PC-9 (cell line): ENCODE data around the gene RAI2. TPM values are rescaled to one million over a fixed set of nuclear protein-coding genes. Genes with fewer than 3 reads are reported as not detected.

Experiments
- BruUV-seq: library from RNA; stranded (reverse); fragments of 400-500 nt; replicated peaks from 2 replicates; lab custom pipeline; 2021; lab: Mats Ljungman, UMichigan
- CTCF ChIA-PET: fragments of 300-600 bp; sonication (Branson Sonifier 250); formaldehyde crosslinking; loops from one replicate; lab custom pipeline; 2022; ENCODE audit warnings: antibody characterized with exemption; lab: Charles Lee
- POLR2A ChIA-PET: fragments of 300-600 bp; sonication (Branson Sonifier 250); formaldehyde crosslinking; loops from one replicate; lab custom pipeline; 2022; ENCODE audit warnings: antibody characterized with exemption; ENCODE audit not compliant: unreplicated experiment; lab: Charles Lee
- DNase-seq, 2 experiments: peaks; one replicate each; pipeline versions ENCODE4 v3.0.0 to v3.0.0-alpha.2; 2015 to 2022; ENCODE audit warnings: mixed read lengths in 1 of 2
- H2AFZ ChIP-seq: fragments of 200-600 bp; sonication (generic); 2 replicates; pipeline ENCODE4 v1.8.1; 2017; ENCODE audit warnings: antibody characterized with exemption
- H3F3A ChIP-seq: fragments of 200-600 bp; sonication (generic); 2 replicates; pipeline ENCODE4 v1.8.1; 2017; ENCODE audit warnings: antibody characterized with exemption, mild to moderate bottlenecking, low read depth; ENCODE audit not compliant: insufficient read depth
- H3K27ac ChIP-seq: fragments of 200-600 bp; sonication (generic); 2 replicates; pipeline ENCODE4 v1.6.1; 2016; ENCODE audit warnings: mixed run types
- H3K27me3 ChIP-seq: fragments of 200-600 bp; sonication (generic); 2 replicates; pipeline ENCODE4 v1.6.1; 2016; ENCODE audit warnings: low read depth, mixed run types; ENCODE audit not compliant: insufficient read depth
- H3K36me3 ChIP-seq: fragments of 200-600 bp; sonication (generic); 2 replicates; pipeline ENCODE4 v1.6.1; 2016; ENCODE audit warnings: low read depth, mixed run types
- H3K4me1 ChIP-seq: fragments of 200-600 bp; sonication (generic); replicated peaks from 2 replicates; pipeline ENCODE4 v1.6.1; 2016; ENCODE audit warnings: mixed run types; ENCODE audit not compliant: insufficient read depth
- H3K4me2 ChIP-seq: fragments of 200-600 bp; sonication (generic); 2 replicates; pipeline ENCODE4 v1.6.1; 2017; ENCODE audit warnings: mixed run types
- H3K4me3 ChIP-seq: fragments of 200-600 bp; sonication (generic); 2 replicates; pipeline ENCODE4 v1.6.1; 2016; ENCODE audit warnings: mixed run types
- H3K79me2 ChIP-seq: fragments of 200-600 bp; sonication (generic); 2 replicates; pipeline ENCODE4 v1.6.1; 2017; ENCODE audit warnings: low read depth, mixed run types
- H3K9me2 ChIP-seq: fragments of 200-600 bp; sonication (generic); 2 replicates; pipeline ENCODE4 v1.8.1; 2017; ENCODE audit warnings: mild to moderate bottlenecking; ENCODE audit not compliant: insufficient read depth
- H3K9me3 ChIP-seq: fragments of 200-600 bp; sonication (generic); 2 replicates; pipeline ENCODE4 v1.8.1; 2016; ENCODE audit warnings: low read depth; ENCODE audit not compliant: insufficient read depth
- H4K20me1 ChIP-seq: fragments of 200-600 bp; sonication (generic); 2 replicates; pipeline ENCODE4 v1.8.1; 2017; ENCODE audit not compliant: insufficient read depth
- EZH2 ChIP-seq: fragments of 200-600 bp; sonication (generic); IDR thresholded peaks from 2 replicates; pipeline ENCODE4 v1.8.0; 2017; ENCODE audit warnings: antibody characterized with exemption, low read depth
- intact Hi-C: fragments of 100-400 bp; cut with micrococcal nuclease; formaldehyde crosslinking; loops from one replicate; pipeline ENCODE4 v1.10.0; 2022; ENCODE audit not compliant: unreplicated experiment
- total RNA-seq: library from RNA; stranded (reverse); gene quantifications from 2 replicates; pipeline ENCODE4 v1.2.3, GENCODE V29; 2021
- TF ChIP-seq, protein P1 (sequence below): fragments of 200-600 bp; sonication (generic); conservative IDR thresholded peaks from 2 replicates; pipeline ENCODE4 v1.6.1; 2017; ENCODE audit warnings: mixed run types, antibody characterized with exemption, mild to moderate bottlenecking, moderate library complexity

Gene RAI2
- total RNA-seq, 1 experiment from 2014 or later: not detected

DNA sequence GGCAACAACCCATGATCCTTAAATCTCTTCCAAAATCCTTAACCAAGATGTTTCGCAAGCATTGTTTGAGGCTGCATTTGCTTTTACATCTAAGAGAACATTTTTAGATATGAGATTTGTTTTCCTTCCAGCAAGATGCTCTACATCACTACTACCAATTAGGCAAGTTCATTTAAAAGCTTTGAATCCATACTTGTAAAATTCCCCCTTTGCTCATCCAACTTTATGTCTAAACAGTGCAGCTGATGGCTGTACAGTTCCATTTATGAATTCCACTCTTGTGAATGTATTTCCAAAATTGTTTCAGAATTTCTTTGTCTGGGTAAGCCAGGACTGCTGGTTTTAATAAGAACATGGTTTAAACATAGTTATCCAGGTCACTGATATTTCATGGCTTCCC, 31.5 kb downstream of the RAI2 start:
- no peaks in the 10 kb centered on the region for H4K20me1 ChIP-seq
- H3K4me3 ChIP-seq: no peak overlapping the region
- intact Hi-C loops: no loop called here
- no peaks in the 10 kb centered on the region for H3F3A ChIP-seq
- no peak overlapping the region for H2AFZ ChIP-seq
- no peak for DNase-seq
- no TSS peak for BruUV-seq
- no peaks in the 10 kb centered on the region for H3K9me2 ChIP-seq
- no peak for TF ChIP-seq EZH2
- no peaks in the 10 kb centered on the region for H3K9me3 ChIP-seq
- no peak overlapping the region for H3K4me2 ChIP-seq
- no peak overlapping the region for H3K27ac ChIP-seq
- H3K4me1 ChIP-seq: no peaks in the 10 kb centered on the region
- H3K36me3 ChIP-seq: no peaks in the 10 kb centered on the region
- peaks cover 31% of the 10 kb centered on the region for H3K27me3 ChIP-seq
- no peaks in the 10 kb centered on the region for H3K79me2 ChIP-seq
- ChIA-PET POLR2A (no interaction called here), CTCF (no interaction called here)

DNA sequence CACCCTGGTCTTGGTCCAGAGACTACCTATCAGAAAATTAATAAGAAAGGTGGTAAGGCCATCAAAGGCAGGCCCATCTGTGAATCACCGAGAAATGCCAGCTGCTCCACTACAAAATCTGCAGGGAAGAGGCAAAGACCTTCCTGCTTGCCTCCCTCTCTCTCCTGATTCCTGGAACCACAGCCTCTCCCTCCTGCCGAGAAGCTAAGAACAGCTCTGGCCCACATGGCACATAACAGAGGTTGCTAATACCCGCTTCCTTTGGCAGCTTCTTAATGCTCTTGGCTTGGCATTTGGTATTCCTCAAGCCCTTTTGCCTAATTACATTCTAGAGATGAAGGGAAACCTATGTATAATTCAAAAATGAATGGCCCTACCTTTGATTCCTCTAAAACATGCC, 32.9 kb downstream of the RAI2 start:
- ChIA-PET CTCF (no interaction called here), POLR2A (no interaction called here)
- intact Hi-C loops: no loop called here
- H3K9me3 ChIP-seq: no peaks in the 10 kb centered on the region
- H2AFZ ChIP-seq: no peak overlapping the region
- BruUV-seq: no TSS peak
- no peaks in the 10 kb centered on the region for H3K36me3 ChIP-seq
- H3K4me1 ChIP-seq: no peaks in the 10 kb centered on the region
- TF ChIP-seq EZH2: no peak
- H3K27ac ChIP-seq: no peak overlapping the region
- H3K4me3 ChIP-seq: no peak overlapping the region
- no peaks in the 10 kb centered on the region for H4K20me1 ChIP-seq
- peaks cover 19% of the 10 kb centered on the region for H3K27me3 ChIP-seq
- H3F3A ChIP-seq: no peaks in the 10 kb centered on the region
- DNase-seq: no peak
- no peaks in the 10 kb centered on the region for H3K9me2 ChIP-seq
- no peaks in the 10 kb centered on the region for H3K79me2 ChIP-seq
- no peak overlapping the region for H3K4me2 ChIP-seq

DNA sequence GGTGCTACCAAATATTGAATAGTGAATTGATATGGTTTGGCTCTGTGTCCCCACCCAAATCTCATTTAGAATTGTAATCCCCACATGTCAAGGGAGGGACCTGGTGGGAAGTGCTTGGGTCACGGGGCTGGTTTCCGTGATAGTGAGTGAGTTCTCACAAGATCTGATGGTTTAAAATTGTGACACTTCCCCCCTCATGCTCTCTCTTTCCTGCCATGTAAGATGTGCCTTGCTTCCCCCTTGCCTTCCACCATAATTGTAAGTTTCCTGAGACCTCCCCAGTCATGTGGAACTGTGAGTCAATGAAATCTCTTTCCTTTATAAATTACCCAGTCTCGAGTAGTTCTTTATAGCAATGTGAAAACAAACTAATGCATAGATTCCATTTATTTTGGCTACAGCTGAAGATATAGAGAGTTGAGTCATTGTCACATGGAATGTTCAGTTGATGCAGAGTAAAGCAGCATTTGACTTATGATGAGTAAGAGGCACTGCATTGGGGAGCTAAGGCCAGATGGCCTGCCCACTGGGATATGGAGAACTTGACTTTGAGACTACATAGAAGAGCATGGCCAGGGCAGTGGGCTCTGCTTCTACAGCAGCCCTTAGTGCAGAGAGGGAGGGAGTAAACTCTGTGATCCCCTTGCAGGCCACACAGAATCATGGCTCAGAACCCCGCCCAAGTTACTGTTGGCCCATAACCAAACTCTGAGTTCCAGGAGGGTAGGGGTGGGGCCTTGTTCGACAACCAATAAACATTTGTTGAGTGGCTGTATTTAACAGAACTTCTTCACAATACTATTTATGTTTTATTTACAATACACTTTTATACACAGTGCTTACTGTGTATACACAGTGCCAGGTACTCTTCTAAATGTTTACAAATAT, 34.2 kb downstream of the RAI2 start:
- no peak overlapping the region for H2AFZ ChIP-seq
- H3F3A ChIP-seq: no peaks in the 10 kb centered on the region
- intact Hi-C loops: no loop called here
- CTCF ChIA-PET: no interaction called here
- no peak overlapping the region for H3K4me2 ChIP-seq
- H3K9me2 ChIP-seq: no peaks in the 10 kb centered on the region
- no peaks in the 10 kb centered on the region for H3K79me2 ChIP-seq
- H3K27me3 ChIP-seq: peaks cover 18% of the 10 kb centered on the region
- BruUV-seq: no TSS peak
- H3K36me3 ChIP-seq: no peaks in the 10 kb centered on the region
- no peaks in the 10 kb centered on the region for H3K9me3 ChIP-seq
- POLR2A ChIA-PET: no interaction called here
- no peak overlapping the region for H3K4me3 ChIP-seq
- H4K20me1 ChIP-seq: no peaks in the 10 kb centered on the region
- TF ChIP-seq, protein P1, sequence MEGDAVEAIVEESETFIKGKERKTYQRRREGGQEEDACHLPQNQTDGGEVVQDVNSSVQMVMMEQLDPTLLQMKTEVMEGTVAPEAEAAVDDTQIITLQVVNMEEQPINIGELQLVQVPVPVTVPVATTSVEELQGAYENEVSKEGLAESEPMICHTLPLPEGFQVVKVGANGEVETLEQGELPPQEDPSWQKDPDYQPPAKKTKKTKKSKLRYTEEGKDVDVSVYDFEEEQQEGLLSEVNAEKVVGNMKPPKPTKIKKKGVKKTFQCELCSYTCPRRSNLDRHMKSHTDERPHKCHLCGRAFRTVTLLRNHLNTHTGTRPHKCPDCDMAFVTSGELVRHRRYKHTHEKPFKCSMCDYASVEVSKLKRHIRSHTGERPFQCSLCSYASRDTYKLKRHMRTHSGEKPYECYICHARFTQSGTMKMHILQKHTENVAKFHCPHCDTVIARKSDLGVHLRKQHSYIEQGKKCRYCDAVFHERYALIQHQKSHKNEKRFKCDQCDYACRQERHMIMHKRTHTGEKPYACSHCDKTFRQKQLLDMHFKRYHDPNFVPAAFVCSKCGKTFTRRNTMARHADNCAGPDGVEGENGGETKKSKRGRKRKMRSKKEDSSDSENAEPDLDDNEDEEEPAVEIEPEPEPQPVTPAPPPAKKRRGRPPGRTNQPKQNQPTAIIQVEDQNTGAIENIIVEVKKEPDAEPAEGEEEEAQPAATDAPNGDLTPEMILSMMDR: no peak
- no peak for TF ChIP-seq EZH2
- H3K27ac ChIP-seq: no peak overlapping the region
- DNase-seq: no peak
- H3K4me1 ChIP-seq: no peaks in the 10 kb centered on the region

DNA sequence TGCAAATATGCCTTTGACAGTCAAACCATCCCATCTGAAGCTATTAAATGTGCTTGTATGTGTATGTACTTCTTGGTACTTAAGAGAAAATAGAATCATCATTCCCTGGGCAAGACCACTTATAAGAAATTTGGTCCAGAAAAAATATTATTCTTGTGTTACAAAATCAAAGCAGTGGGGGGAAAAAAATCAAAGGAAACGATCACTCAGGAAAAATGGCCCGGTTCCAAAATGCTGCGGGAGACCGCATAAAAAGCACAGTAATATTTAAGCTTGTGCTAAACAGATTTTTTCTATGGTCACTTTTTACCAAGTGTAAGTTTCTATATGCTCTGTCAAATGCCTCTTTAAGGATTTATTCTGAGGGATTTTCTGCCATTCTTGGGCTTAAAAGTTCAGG, 36.1 kb downstream of the RAI2 start:
- Histone ChIP-seq H3K4me1 (no peaks in the 10 kb centered on the region), H3K27me3 (peaks cover 25% of the 10 kb centered on the region), H3K27ac (no peak overlapping the region), H3K79me2 (no peaks in the 10 kb centered on the region), H3K36me3 (no peaks in the 10 kb centered on the region), H3K9me3 (no peaks in the 10 kb centered on the region), H4K20me1 (no peaks in the 10 kb centered on the region), H2AFZ (no peak overlapping the region), H3K4me3 (no peak overlapping the region), H3F3A (no peaks in the 10 kb centered on the region), H3K9me2 (no peaks in the 10 kb centered on the region), H3K4me2 (no peak overlapping the region)
- DNase-seq: no peak
- no peak for TF ChIP-seq EZH2
- TF ChIP-seq, protein P1: no peak
- intact Hi-C loops: no loop called here
- ChIA-PET POLR2A (interaction anchor here (0.7 kb wide), 1 partner anchor 35 kb away, joined by 9 read pairs; no protein-coding TSS in a partner anchor), CTCF (no interaction called here)
- no TSS peak for BruUV-seq
